GM19043 (cell line): ENCODE measurements around the gene AHCY.
A peak's percentile ranks its signal among the peaks of the same experiment; 100 is the strongest.
"Not testable (repeated sequence)": the region's sequence is repeated elsewhere in the genome, so short reads cannot be mapped to it uniquely, and the experiment has no call there.

Experiments
- ATAC-seq: cut with Tn5 transposase; IDR thresholded peaks from one replicate; pipeline ENCODE4 v1.9.1; 2021; ENCODE audit warnings: low read depth; ENCODE audit not compliant: unreplicated experiment

Gene AHCY

DNA sequence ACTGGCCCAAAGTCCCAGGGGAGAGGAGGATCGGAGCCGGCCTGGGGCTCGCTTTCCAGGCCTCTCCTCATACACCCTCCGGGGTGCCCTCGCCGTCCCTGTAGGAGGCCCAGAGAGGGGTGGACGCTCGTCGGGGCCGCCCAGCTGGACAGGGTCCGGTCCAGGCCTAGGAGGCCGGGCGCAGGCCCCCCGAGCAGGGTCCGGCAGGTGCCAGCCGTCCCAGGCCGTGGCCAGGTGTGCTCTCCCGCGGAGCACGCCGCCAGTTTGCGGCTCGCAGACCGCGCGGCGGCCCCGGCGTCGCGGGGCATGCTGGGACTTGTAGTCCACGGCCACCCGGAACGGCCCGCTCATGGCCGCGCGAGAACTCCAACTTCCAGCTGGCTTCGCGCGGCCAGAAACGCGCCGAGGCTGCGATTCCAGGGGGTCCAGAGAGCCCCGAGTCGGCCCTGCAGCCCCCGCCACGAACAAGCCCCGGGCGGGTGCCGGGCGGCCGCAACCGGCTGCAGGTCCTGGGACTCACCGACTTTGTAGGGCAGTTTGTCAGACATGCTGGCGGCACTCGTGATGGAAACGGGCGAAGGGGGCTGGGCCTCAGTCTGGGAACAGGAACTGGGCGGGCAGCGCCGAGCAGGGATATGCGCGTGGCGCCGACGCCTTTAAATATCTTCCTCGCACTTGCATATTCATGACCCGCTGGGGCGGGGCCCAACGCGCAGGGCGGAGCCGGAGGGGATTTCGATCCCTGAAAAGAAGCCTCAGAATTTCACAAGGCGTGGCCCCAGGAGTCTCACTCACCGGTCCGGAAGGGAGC, at the start of gene AHCY:
AHCY (minus strand) TSS at position 633 of the 811 bp plus-strand sequence; CDS start at position 548, 85 bp downstream.
- peak; percentile 78 for ATAC-seq

- ATAC-seq = no peak
These were observed 46.9 kb upstream of the AHCY start for GRCh38 chr20:34350095-34350494.

DNA sequence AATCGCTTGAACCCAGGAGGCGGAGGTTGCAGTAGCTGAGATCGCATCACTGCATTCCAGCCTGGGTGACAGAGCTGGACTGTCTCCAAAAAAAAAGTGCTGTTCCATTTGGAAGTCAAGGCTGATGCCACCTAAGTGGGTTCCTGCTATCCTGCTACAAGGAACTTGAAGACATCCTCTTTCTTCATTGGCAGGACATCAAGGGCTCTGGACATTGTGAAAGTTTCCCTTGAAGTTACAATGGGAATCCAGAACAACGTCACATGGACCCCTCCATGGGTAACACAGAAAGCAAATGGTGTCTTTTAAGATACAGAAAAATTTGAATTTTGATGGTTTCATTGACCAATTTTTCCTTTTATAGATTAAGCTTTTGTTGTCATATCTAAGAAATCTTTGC, 44.4 kb upstream of the AHCY start:
- no peak for ATAC-seq

GRCh38 chr20:34346533-34346865, 43.3 kb upstream of the AHCY start:
- ATAC-seq = not testable (repeated sequence)

DNA sequence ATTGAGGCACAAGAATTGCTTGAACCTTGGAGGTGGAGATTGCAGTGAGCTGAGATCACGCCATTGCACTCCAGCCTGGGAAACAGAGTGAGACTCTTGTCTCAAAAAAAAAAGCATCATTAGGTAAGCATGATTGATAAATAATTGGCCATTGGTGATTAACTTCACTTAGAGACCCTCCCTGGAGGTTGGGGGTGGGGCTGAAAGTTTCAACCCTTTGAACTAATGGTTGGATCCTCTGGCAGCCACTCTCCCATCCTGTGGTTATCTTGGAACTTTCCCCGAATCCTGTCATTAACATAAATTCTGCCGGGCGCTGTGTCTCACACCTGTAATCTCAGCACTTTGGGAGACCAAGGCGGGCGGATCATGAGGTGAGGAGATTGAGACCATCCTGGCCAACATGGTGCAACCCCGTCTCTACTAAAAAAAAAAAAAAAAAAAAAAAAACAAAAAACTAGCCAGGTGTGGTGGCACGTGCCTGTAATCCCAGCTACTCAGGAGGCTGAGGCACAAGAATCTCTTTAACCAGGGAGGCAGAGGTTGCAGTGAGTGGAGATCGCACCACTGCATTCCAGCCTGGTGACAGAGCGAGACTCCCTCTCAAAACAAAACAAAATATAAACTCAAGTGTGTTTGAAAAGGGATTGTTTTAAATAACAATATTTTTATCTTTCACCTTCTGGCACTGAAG, 42.8 kb upstream of the AHCY start:
- ATAC-seq = not testable (repeated sequence)

DNA sequence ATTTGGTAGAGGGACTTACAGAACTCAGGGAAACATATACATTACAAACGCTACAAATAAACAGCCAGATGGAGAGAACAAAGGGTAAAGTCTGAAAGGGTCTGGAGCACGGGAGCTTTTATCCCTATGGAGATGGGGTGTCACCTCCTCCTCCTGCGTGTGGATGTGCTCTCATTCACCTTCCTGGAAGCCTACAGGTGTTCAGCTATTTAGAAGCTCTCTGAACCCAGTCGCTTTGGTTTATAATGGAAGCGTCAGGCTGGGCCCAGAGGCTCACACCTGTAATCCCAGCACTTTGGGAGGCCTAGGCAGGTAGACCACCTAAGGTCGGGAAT, 42.2 kb upstream of the AHCY start:
- ATAC-seq = no peak

GRCh38 chr20:34344238-34344637, 41.1 kb upstream of the AHCY start:
- ATAC-seq = no peak

GRCh38 chr20:34343458-34344211, 40.5 kb upstream of the AHCY start:
- no peak for ATAC-seq

DNA sequence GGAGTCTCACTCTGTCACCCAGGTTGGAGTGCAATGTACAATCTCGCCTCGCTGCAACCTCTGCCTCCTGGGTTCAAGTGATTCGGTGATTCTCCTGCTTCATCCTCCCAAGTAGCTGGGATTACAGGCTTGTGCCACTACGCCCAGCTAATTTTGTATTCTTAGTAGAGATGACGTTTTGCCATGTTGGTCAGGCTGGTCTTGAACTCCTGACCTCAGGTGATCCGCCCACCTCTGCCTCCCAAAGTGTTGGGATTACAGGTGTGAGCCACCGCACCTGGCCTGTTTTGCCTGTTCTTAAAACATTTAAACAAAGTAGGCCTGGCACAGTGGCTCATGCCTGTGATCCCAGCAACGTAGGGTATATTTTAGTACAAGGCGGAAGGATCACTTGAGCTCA, 38.0 kb upstream of the AHCY start:
- not testable (repeated sequence) for ATAC-seq

DNA sequence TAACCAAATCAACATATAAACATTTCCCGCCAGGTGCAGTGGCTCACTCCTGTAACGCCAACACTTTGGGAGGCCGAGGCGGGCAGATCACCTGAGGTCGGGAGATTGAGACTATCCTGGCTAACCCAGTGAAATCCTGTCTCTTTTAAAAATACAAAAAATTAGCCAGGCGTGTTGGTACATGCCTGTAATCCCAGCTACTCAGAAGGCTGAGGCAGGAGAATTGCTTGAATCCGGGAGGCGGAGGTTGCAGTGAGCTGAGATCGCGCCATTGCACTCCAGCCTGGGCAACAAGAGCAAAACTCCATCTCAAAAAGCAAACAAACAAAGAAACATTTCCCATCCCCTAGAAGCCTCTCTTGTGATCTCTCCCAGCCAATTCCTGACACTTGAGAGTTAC, 37.6 kb upstream of the AHCY start:
- ATAC-seq = not testable (repeated sequence)

DNA sequence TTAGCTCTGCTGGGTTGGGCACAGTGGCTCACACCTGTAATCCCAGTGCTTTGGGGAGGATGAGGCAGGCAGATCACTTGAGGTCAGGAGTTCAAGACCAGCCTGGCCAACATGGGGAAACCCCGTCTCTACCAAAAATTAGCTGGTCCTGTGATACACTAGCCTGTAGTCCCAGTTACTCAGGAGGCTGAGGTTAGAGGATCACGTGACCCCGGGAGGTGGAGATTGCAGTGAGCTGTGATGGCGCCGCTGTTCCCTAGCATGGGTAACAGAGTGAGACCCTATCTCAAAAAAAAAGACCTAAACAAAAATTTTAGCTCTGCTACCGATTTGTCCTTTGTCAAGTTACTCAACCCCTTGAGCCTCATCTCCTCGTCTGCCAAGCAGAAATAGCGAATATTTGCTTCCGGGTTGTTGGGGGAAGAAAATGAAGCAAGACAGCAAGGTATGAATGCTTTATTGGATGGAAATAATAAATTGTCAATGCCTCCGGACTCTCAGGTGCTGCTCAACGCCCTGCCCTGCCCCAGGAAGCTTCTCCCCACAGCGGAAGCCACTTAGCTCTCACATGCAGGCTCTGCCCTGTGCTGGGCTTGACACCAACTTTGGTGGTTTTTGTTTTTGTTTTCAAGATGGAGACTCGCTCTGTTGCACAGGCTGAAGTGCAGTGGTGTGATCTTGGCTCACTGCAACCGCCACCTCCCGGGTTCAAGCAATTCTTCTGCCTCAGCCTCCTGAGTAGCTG, 35.0 kb upstream of the AHCY start:
- no peak for ATAC-seq

- ATAC-seq = no peak
These were observed 34.4 kb upstream of the AHCY start for GRCh38 chr20:34337544-34337943.

DNA sequence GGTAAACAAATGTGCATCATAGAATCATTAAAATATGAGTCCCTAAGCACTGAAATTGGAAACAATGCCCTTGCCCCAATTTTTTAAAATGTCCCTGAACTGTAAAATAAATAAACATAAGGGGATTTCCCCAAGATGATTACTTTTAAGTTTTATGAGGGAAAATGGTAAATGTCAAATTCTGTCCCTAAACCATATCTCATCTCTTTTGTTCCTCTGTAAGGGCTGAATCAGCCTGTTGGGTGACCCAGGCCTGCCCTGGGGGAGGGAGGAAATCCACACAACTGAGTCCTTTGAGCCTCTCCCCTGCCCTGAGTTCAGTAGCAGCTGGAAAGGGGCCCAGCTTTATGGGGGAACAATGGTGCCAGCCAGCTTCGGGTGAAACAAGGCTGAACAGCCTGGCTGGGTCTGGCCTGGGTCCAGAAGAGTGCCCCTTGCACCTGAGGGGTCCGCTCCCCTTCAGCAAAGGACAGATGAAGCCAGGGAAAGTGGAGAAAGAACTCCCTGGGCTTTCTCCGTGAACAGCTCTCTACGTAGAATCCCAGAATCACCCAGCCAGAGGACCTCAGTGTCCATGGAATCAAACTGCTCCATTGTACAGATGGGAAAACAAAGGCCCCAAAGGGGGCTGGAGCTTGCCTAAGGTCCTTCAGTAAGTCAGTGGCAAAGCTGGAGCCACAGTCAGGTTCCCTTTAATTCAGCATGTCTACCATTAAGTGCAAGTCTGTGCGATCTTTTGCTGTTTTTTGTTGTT, 31.7 kb upstream of the AHCY start:
- ATAC-seq = no peak

- no peak for ATAC-seq
These were observed 30.6 kb upstream of the AHCY start for GRCh38 chr20:34333786-34334185.

DNA sequence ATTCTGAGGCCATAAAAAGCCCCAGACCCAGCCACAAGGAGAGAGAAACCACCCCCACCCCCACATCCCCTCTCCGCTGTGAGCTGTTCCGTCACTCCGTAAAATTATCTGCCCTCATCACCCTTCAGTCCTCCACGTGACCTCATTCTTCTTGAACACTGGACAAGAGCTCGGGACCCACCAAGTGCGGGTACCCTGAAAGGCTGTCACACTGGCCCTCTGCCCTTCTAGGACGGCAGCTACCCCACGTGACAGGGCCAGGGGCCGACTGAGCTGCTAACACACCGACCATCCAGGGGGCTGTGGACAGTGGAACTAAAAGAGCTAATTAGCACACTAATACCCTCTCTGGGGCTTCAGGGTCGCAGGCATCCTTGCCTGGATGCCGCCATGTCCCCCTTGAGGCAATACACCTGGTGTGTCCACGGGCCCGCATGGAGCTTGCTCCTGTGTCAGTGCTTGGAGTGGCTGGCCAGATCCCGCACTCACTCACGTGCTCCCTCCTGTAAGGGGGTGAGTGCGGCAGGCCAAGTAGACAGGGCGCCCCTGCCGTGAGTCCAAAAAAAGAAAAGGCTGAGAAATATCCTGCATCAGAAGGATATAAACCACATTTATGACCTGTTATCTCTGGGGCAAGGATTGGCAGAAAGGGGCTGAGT, 29.2 kb upstream of the AHCY start:
- no peak for ATAC-seq

- no peak for ATAC-seq
These were observed 28.7 kb upstream of the AHCY start for GRCh38 chr20:34331838-34332237.

- ATAC-seq = not testable (repeated sequence)
These were observed 27.8 kb upstream of the AHCY start for GRCh38 chr20:34330861-34331544.

- ATAC-seq = no peak
These were observed 25.9 kb upstream of the AHCY start for GRCh38 chr20:34328928-34329677.
